Measurements from ENCODE around the gene LRRN2. TPM values are rescaled to one million over a fixed set of nuclear protein-coding genes. Genes with fewer than 3 reads are reported as not detected.
"Not testable (repeated sequence)": the region's sequence is repeated elsewhere in the genome, so short reads cannot be mapped to it uniquely, and the experiment has no call there.

The LRRN2 gene
- total RNA-seq, 1 donor, result not detected

GRCh38 chr1:204574016-204574864 lies 111.3 kb downstream of the LRRN2 start:
- no peak for DNase-seq (ENCODE audit: low read depth)
- no peak for TF ChIP-seq CTCF (IDR thresholded peaks at IDR 0.05; ENCODE audit: insufficient read depth, low read length)
- no peak overlapping the region for H3K4me3 ChIP-seq (ENCODE audit: low read depth, low read length)

GRCh38 chr1:204572923-204573922 lies 112.3 kb downstream of the LRRN2 start:
- no peak overlapping the region for H3K4me3 ChIP-seq (ENCODE audit: low read depth, low read length)
- no peak for DNase-seq (ENCODE audit: low read depth)
- TF ChIP-seq CTCF (IDR thresholded peaks at IDR 0.05; ENCODE audit: insufficient read depth, low read length), result no peak

GRCh38 chr1:204571631-204572030 lies 113.9 kb downstream of the LRRN2 start:
- TF ChIP-seq CTCF (IDR thresholded peaks at IDR 0.05; ENCODE audit: insufficient read depth, low read length), result no peak
- DNase-seq (ENCODE audit: low read depth), result no peak
- H3K4me3 ChIP-seq (ENCODE audit: low read depth, low read length), result no peak overlapping the region

- no peak for DNase-seq (ENCODE audit: low read depth)
- H3K4me3 ChIP-seq (ENCODE audit: low read depth, low read length), result no peak overlapping the region
- TF ChIP-seq CTCF (IDR thresholded peaks at IDR 0.05; ENCODE audit: insufficient read depth, low read length), result no peak
Measured at GRCh38 chr1:204571128-204571527, 114.4 kb downstream of the LRRN2 start.

- not testable (repeated sequence) for H3K4me3 ChIP-seq (ENCODE audit: low read depth, low read length); DNase-seq (ENCODE audit: low read depth)
Measured at GRCh38 chr1:204570021-204570420, 115.5 kb downstream of the LRRN2 start.

GRCh38 chr1:204569478-204569877 lies 116.1 kb downstream of the LRRN2 start:
- H3K4me3 ChIP-seq (ENCODE audit: low read depth, low read length), result no peak overlapping the region
- no peak for DNase-seq (ENCODE audit: low read depth)
- TF ChIP-seq CTCF (IDR thresholded peaks at IDR 0.05; ENCODE audit: insufficient read depth, low read length), result no peak
